HCT116 (cell line): ENCODE data around the gene TM9SF1. TPM values are rescaled to one million over a fixed set of nuclear protein-coding genes. Genes with fewer than 3 reads are reported as not detected.

Experiments
- ATAC-seq: fragments of 200-7000 bp; cut with Tn5 transposase; 2 replicates; pipeline ENCODE4 v1.9.1; 2020; ENCODE audit warnings: mild to moderate bottlenecking, moderate library complexity
- BruUV-seq: library from RNA; stranded (reverse); fragments of 400-500 nt; replicated peaks from 2 replicates; lab custom pipeline; 2021; lab: Mats Ljungman, UMichigan
- CTCF ChIA-PET: fragments of 300-600 bp; sonication (Branson Sonifier 250); formaldehyde crosslinking; loops from one replicate; lab custom pipeline; 2021; ENCODE audit warnings: antibody characterized with exemption; lab: Charles Lee
- POLR2A ChIA-PET: fragments of 300-600, 350-600 bp; sonication (Branson Sonifier 250); formaldehyde crosslinking; loops from one replicate; lab custom pipeline; 2021; ENCODE audit warnings: antibody characterized with exemption; lab: Charles Lee
- RAD21 ChIA-PET, 2 experiments: fragments of 300-600 bp; sonication (Branson Sonifier 250); formaldehyde crosslinking; loops; one replicate each; lab custom pipeline; 2023; ENCODE audit warnings: low total read pairs in 2 of 2; ENCODE audit not compliant: uncharacterized antibody in 2 of 2, unreplicated experiment in 2 of 2, low non-redundant PET in 1 of 2; lab: Charles Lee
- DNase-seq: peaks from one replicate; pipeline ENCODE4 v3.0.0-alpha.2; 2010; ENCODE audit warnings: low read depth, low spot score
- H2AFZ ChIP-seq: fragments of 200-600 bp; shearing (Covaris generic), sonication (generic); 2 replicates; pipeline ENCODE4 v1.6.1; 2017; ENCODE audit warnings: low read depth, mixed run types, mixed read lengths, antibody characterized with exemption, low read length; ENCODE audit not compliant: poor library complexity, severe bottlenecking
- H3K27ac ChIP-seq: 2 replicates; pipeline ENCODE4 v1.5.1; 2012; ENCODE audit warnings: low read depth, low read length
- H3K27me3 ChIP-seq: fragments of 200-600 bp; sonication (generic); 2 replicates; pipeline ENCODE4 v1.6.1; 2016; ENCODE audit warnings: mixed run types, low read length, mixed read lengths; ENCODE audit not compliant: insufficient read depth
- H3K36me3 ChIP-seq, 2 experiments: fragments of 200-500 bp in 1 of 2; fragments of 200-600 bp in 1 of 2; sonication (Bioruptor generic) in 1 of 2; sonication (generic) in 1 of 2; 2 replicates each; pipeline versions ENCODE4 v1.5.1 to v1.6.1; 2014 to 2016; ENCODE audit warnings: low read length in 2 of 2, inconsistent platforms in 1 of 2, mixed read lengths in 1 of 2, mixed run types in 1 of 2; ENCODE audit not compliant: insufficient read depth in 2 of 2, control insufficient read depth in 1 of 2
- H3K4me1 ChIP-seq, 2 experiments: fragments of 200-600 bp in 1 of 2; sonication (generic) in 1 of 2; 2 replicates each; pipeline versions ENCODE4 v1.5.1 to v1.6.1; 2012 to 2017; ENCODE audit warnings: low read length in 2 of 2, inconsistent platforms in 1 of 2, mild to moderate bottlenecking in 1 of 2, mixed read lengths in 1 of 2, mixed run types in 1 of 2, moderate library complexity in 1 of 2; ENCODE audit not compliant: insufficient read depth in 2 of 2, control insufficient read depth in 1 of 2
- H3K4me2 ChIP-seq: fragments of 200-600 bp; sonication (generic); 2 replicates; pipeline ENCODE4 v1.6.1; 2017; ENCODE audit warnings: mixed run types, low read length, mixed read lengths
- H3K4me3 ChIP-seq, 2 experiments: fragments of 200-600 bp in 1 of 2; sonication (generic) in 1 of 2; replicated peaks in 1 of 2; 2 replicates each; pipeline ENCODE4 v1.5.1; 2011 to 2016; ENCODE audit warnings: low read length in 2 of 2, control low read depth in 1 of 2, low read depth in 1 of 2, mild to moderate bottlenecking in 1 of 2, mixed read lengths in 1 of 2, mixed run types in 1 of 2
- H3K79me2 ChIP-seq: fragments of 200-600 bp; sonication (generic); 2 replicates; pipeline ENCODE4 v1.6.1; 2017; ENCODE audit warnings: mild to moderate bottlenecking, mixed run types, low read length, moderate library complexity, mixed read lengths; ENCODE audit not compliant: insufficient read depth
- H3K9ac ChIP-seq: fragments of 200-600 bp; sonication (generic); 2 replicates; pipeline ENCODE4 v1.6.1; 2016; ENCODE audit warnings: low read length, mixed read lengths
- H3K9me2 ChIP-seq: fragments of 200-600 bp; sonication (generic), shearing (Covaris generic); 2 replicates; pipeline ENCODE4 v1.6.1; 2017; ENCODE audit warnings: mixed run types, mild to moderate bottlenecking, moderate library complexity; ENCODE audit not compliant: insufficient read depth
- H3K9me3 ChIP-seq, 2 experiments: fragments of 200-500 bp in 1 of 2; fragments of 200-600 bp in 1 of 2; sonication (Bioruptor generic) in 1 of 2; sonication (generic) in 1 of 2; 2 replicates each; pipeline ENCODE4 v1.6.1; 2014 to 2017; ENCODE audit warnings: low read length in 2 of 2, mixed read lengths in 2 of 2, inconsistent platforms in 1 of 2, low read depth in 1 of 2, mild to moderate bottlenecking in 1 of 2, mixed run types in 1 of 2, moderate library complexity in 1 of 2; ENCODE audit not compliant: control insufficient read depth in 1 of 2, insufficient read depth in 1 of 2
- H4K20me1 ChIP-seq: fragments of 200-600 bp; sonication (generic), shearing (Covaris generic); 2 replicates; pipeline ENCODE4 v1.6.1; 2017; ENCODE audit warnings: mixed run types, mild to moderate bottlenecking, moderate library complexity; ENCODE audit not compliant: insufficient read depth
- CBX3 ChIP-seq: IDR thresholded peaks from 2 replicates; pipeline ENCODE4 v1.6.1; 2012; ENCODE audit warnings: low read depth
- EGR1 ChIP-seq: IDR thresholded peaks from 2 replicates; pipeline ENCODE4 v1.6.1; 2012; ENCODE audit warnings: low read depth
- ELF1 ChIP-seq: IDR thresholded peaks from 2 replicates; pipeline ENCODE4 v1.6.1; 2012; ENCODE audit warnings: low read depth, borderline replicate concordance
- EZH2phosphoT487 ChIP-seq: fragments of 200-600 bp; IDR thresholded peaks from 2 replicates; pipeline ENCODE4 v1.6.1; 2018; ENCODE audit warnings: antibody characterized with exemption, borderline replicate concordance
- FOSL1 ChIP-seq: IDR thresholded peaks from 2 replicates; pipeline ENCODE4 v1.6.1; 2012; ENCODE audit warnings: low read depth
- JUND ChIP-seq: IDR thresholded peaks from 2 replicates; pipeline ENCODE4 v1.6.1; 2012
- RAD21 ChIP-seq: IDR thresholded peaks from 2 replicates; pipeline ENCODE4 v1.6.1; 2012; ENCODE audit warnings: low read depth, mild to moderate bottlenecking
- SRF ChIP-seq: IDR thresholded peaks from 2 replicates; pipeline ENCODE4 v1.6.1; 2012; ENCODE audit warnings: low read depth
- ZFX ChIP-seq: fragments of 450-650 bp; IDR thresholded peaks from 2 replicates; pipeline ENCODE4 v1.6.1; 2017
- ZNF274 ChIP-seq: fragments of 200-500 bp; sonication (Bioruptor generic); IDR thresholded peaks from 2 replicates; pipeline ENCODE4 v1.6.1; 2014; ENCODE audit warnings: mild to moderate bottlenecking, low read depth, low read length, inconsistent platforms
- intact Hi-C: fragments of 100-400 bp; cut with micrococcal nuclease; formaldehyde crosslinking; loops from 2 replicates; pipeline ENCODE4 v1.10.0; 2022
- total RNA-seq: library from RNA; stranded (reverse); gene quantifications from one replicate; pipeline ENCODE4 v1.2.1, GENCODE V29; 2021; ENCODE audit not compliant: unreplicated experiment
- TF ChIP-seq, protein P1 (sequence below): IDR thresholded peaks from 2 replicates; pipeline ENCODE4 v1.6.1; 2012
- TF ChIP-seq, protein P2 (sequence below): IDR thresholded peaks from 2 replicates; pipeline ENCODE4 v1.6.1; 2012; ENCODE audit warnings: low read depth

TM9SF1 gene
- total RNA-seq, 1 experiment from 2014 or later: 35.2 TPM

- H3K4me1 ChIP-seq: peaks cover 13 to 21% of the 10 kb centered on the region in 2 experiments
- no peak overlapping the region for H2AFZ ChIP-seq
- TF ChIP-seq ZNF274 (no peak), CBX3 (no peak), SRF (no peak), ELF1 (no peak), EZH2phosphoT487 (no peak), FOSL1 (no peak), ZFX (no peak), EGR1 (no peak), JUND (no peak), RAD21 (no peak)
- TF ChIP-seq, all 23 proteins: peak for 0
- Histone ChIP-seq H4K20me1 (no peaks in the 10 kb centered on the region), H3K27ac (no peak overlapping the region), H3K9me2 (no peaks in the 10 kb centered on the region), H3K9ac (no peak overlapping the region), H3K79me2 (peaks cover 88% of the 10 kb centered on the region), H3K4me2 (no peak overlapping the region), H3K36me3 (peaks cover 4 to 10% of the 10 kb centered on the region in 2 experiments; a peak in 3 of 4 replicates), H3K4me3 (no peak overlapping the region), H3K27me3 (no peaks in the 10 kb centered on the region), H3K9me3 (no peaks in the 10 kb centered on the region)
- CTCF ChIA-PET: interaction anchor here (1.2 kb wide), 1 partner anchor 13 kb away, joined by 4 read pairs; the partner anchor contains the start of gene MDP1
- POLR2A ChIA-PET: interaction anchor here (0.9 kb wide), 1 partner anchor 13 kb away, joined by 3 read pairs; the partner anchor contains the start of gene MDP1
- no peak for ATAC-seq
- intact Hi-C loops: no loop called here
- no peak for DNase-seq
- no TSS peak for BruUV-seq
- RAD21 ChIA-PET: no interaction called here
These were observed 33.7 kb upstream of the TM9SF1 start for GRCh38 chr14:24228902-24229301.

GRCh38 chr14:24226473-24226872 lies 31.2 kb upstream of the TM9SF1 start:
- RAD21 ChIA-PET: no interaction called here
- H3K27ac ChIP-seq: no peak overlapping the region
- no TSS peak for BruUV-seq
- H3K4me1 ChIP-seq: peaks cover 7 to 10% of the 10 kb centered on the region in 2 experiments; a peak in 3 of 4 replicates
- no peak overlapping the region for H3K9ac ChIP-seq
- H3K27me3 ChIP-seq: no peaks in the 10 kb centered on the region
- POLR2A ChIA-PET: no interaction called here
- no peaks in the 10 kb centered on the region for H3K9me3 ChIP-seq
- H2AFZ ChIP-seq: no peak overlapping the region
- H3K79me2 ChIP-seq: peaks cover 92% of the 10 kb centered on the region
- H3K9me2 ChIP-seq: no peaks in the 10 kb centered on the region
- no peak overlapping the region for H3K4me2 ChIP-seq
- TF ChIP-seq, protein P1, sequence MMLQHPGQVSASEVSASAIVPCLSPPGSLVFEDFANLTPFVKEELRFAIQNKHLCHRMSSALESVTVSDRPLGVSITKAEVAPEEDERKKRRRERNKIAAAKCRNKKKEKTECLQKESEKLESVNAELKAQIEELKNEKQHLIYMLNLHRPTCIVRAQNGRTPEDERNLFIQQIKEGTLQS: no peak
- TF ChIP-seq, protein P2, sequence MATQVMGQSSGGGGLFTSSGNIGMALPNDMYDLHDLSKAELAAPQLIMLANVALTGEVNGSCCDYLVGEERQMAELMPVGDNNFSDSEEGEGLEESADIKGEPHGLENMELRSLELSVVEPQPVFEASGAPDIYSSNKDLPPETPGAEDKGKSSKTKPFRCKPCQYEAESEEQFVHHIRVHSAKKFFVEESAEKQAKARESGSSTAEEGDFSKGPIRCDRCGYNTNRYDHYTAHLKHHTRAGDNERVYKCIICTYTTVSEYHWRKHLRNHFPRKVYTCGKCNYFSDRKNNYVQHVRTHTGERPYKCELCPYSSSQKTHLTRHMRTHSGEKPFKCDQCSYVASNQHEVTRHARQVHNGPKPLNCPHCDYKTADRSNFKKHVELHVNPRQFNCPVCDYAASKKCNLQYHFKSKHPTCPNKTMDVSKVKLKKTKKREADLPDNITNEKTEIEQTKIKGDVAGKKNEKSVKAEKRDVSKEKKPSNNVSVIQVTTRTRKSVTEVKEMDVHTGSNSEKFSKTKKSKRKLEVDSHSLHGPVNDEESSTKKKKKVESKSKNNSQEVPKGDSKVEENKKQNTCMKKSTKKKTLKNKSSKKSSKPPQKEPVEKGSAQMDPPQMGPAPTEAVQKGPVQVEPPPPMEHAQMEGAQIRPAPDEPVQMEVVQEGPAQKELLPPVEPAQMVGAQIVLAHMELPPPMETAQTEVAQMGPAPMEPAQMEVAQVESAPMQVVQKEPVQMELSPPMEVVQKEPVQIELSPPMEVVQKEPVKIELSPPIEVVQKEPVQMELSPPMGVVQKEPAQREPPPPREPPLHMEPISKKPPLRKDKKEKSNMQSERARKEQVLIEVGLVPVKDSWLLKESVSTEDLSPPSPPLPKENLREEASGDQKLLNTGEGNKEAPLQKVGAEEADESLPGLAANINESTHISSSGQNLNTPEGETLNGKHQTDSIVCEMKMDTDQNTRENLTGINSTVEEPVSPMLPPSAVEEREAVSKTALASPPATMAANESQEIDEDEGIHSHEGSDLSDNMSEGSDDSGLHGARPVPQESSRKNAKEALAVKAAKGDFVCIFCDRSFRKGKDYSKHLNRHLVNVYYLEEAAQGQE: no peak
- TF ChIP-seq EZH2phosphoT487: no peak
- DNase-seq: no peak
- peaks cover 4 to 10% of the 10 kb centered on the region in 2 experiments; a peak in 3 of 4 replicates for H3K36me3 ChIP-seq
- no peaks in the 10 kb centered on the region for H4K20me1 ChIP-seq
- H3K4me3 ChIP-seq: no peak overlapping the region
- ATAC-seq: no peak
- CTCF ChIA-PET: no interaction called here
- intact Hi-C loops: no loop called here
